ENCODE measurements around the gene DESI1. TPM values are rescaled to one million over a fixed set of nuclear protein-coding genes. Genes with fewer than 3 reads are reported as not detected.

DESI1 gene
- total and polyA plus RNA-seq, 2 of the 13 experiments (the other 11 are each of a cell fraction or from before 2014, with no cell fraction given) = 21.6 to 29.2 TPM

- TF ChIP-seq ARID5B (CRISPR knock-in tag; IDR thresholded peaks at IDR 0.05) (peak; percentile 10; the same call in 1 of the 2 replicates), ZNF512B (CRISPR knock-in tag; IDR thresholded peaks at IDR 0.05; ENCODE audit: borderline replicate concordance) (no peak), STAG1 (CRISPR knock-in tag; IDR thresholded peaks at IDR 0.05) (no peak), DMAP1 (CRISPR knock-in tag; IDR thresholded peaks at IDR 0.05) (no peak), ZSCAN20 (CRISPR knock-in tag; IDR thresholded peaks at IDR 0.05; ENCODE audit: borderline replicate concordance) (no peak), ZNF329 (CRISPR knock-in tag; IDR thresholded peaks at IDR 0.05; ENCODE audit: low read depth) (no peak), HDAC1 (CRISPR knock-in tag; IDR thresholded peaks at IDR 0.05) (0 out of 2 replicates have a peak, but pooled peaks have one; percentile 27), ELF3 (CRISPR knock-in tag; IDR thresholded peaks at IDR 0.05) (peak; percentile 64; the same call in 1 of the 2 replicates), ZMAT5 (CRISPR knock-in tag; IDR thresholded peaks at IDR 0.05; ENCODE audit: borderline replicate concordance, low read depth) (no peak), MED1 (CRISPR knock-in tag; IDR thresholded peaks at IDR 0.05) (peak; percentile 25; the same call in 1 of the 2 replicates), ZNF224 (CRISPR knock-in tag; IDR thresholded peaks at IDR 0.05) (no peak), U2AF2 (IDR thresholded peaks at IDR 0.05; ENCODE audit: low read depth, low read length) (no peak), HNF4G (IDR thresholded peaks at IDR 0.05; ENCODE audit: borderline replicate concordance, low read depth, low read length) (peak; percentile 60; the same call in 1 of the 2 replicates), HNF4G (CRISPR knock-in tag; IDR thresholded peaks at IDR 0.05; ENCODE audit: borderline replicate concordance, low read depth) (no peak), MYC (CRISPR knock-in tag; IDR thresholded peaks at IDR 0.05; ENCODE audit: borderline replicate concordance) (no peak), ZNF879 (CRISPR knock-in tag; IDR thresholded peaks at IDR 0.05) (no peak), NR0B2 (CRISPR knock-in tag; IDR thresholded peaks at IDR 0.05) (no peak), SALL1 (CRISPR knock-in tag; IDR thresholded peaks at IDR 0.05) (peak; percentile 49; the same call in 1 of the 2 replicates), BCL3 (CRISPR knock-in tag; IDR thresholded peaks at IDR 0.05) (no peak), MNT (IDR thresholded peaks at IDR 0.05) (no peak)
Observed at GRCh38 chr22:41654322-41654721, 33.5 kb upstream of the DESI1 start (continued).

All from HepG2 (cell line).